Hepatocyte (in vitro differentiated cells): ENCODE results near the gene ARHGAP40.

ENCODE experiments used
- EZH2 ChIP-seq: fragments of 200-600 bp; sonication (generic); IDR thresholded peaks from 2 replicates; pipeline ENCODE4 v1.6.1; 2016; ENCODE audit warnings: antibody characterized with exemption, mild to moderate bottlenecking, borderline replicate concordance
- TF ChIP-seq, protein P1 (sequence below): fragments of 200-600 bp; sonication (generic); IDR thresholded peaks from 2 replicates; pipeline ENCODE4 v1.5.1; 2016; ENCODE audit warnings: antibody characterized with exemption, mild to moderate bottlenecking; ENCODE audit not compliant: poor library complexity

- TF ChIP-seq, protein P1, sequence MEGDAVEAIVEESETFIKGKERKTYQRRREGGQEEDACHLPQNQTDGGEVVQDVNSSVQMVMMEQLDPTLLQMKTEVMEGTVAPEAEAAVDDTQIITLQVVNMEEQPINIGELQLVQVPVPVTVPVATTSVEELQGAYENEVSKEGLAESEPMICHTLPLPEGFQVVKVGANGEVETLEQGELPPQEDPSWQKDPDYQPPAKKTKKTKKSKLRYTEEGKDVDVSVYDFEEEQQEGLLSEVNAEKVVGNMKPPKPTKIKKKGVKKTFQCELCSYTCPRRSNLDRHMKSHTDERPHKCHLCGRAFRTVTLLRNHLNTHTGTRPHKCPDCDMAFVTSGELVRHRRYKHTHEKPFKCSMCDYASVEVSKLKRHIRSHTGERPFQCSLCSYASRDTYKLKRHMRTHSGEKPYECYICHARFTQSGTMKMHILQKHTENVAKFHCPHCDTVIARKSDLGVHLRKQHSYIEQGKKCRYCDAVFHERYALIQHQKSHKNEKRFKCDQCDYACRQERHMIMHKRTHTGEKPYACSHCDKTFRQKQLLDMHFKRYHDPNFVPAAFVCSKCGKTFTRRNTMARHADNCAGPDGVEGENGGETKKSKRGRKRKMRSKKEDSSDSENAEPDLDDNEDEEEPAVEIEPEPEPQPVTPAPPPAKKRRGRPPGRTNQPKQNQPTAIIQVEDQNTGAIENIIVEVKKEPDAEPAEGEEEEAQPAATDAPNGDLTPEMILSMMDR, result no peak
- TF ChIP-seq EZH2, result no peak
These were observed 65.9 kb downstream of the ARHGAP40 start for GRCh38 chr20:38667417-38667956.
